HuH-7 (cell line): Measurements from ENCODE around the gene KCP.
A peak's percentile ranks its signal among the peaks of the same experiment; 100 is the strongest.
"Not testable (repeated sequence)": the region's sequence is repeated elsewhere in the genome, so short reads cannot be mapped to it uniquely, and the experiment has no call there.

Source experiments
- DNase-seq: peaks from one replicate; pipeline ENCODE4 v3.0.0; 2011; ENCODE audit warnings: low spot score

The KCP gene

GRCh38 chr7:128921866-128922440, 11.4 kb upstream of the KCP start:
- DNase-seq: no peak

GRCh38 chr7:128920913-128921582, 10.5 kb upstream of the KCP start:
- no peak for DNase-seq

GRCh38 chr7:128919881-128920799, 9.6 kb upstream of the KCP start:
- no peak for DNase-seq

GRCh38 chr7:128919241-128919640, 8.7 kb upstream of the KCP start:
- no peak for DNase-seq

- no peak for DNase-seq
These were observed 7.6 kb upstream of the KCP start for GRCh38 chr7:128918016-128918665.

GRCh38 chr7:128917122-128917521, 6.6 kb upstream of the KCP start:
- DNase-seq: no peak

- no peak for DNase-seq
These were observed 6.1 kb upstream of the KCP start for GRCh38 chr7:128916643-128916915.

GRCh38 chr7:128915841-128916642, 5.5 kb upstream of the KCP start:
- no peak for DNase-seq

GRCh38 chr7:128915271-128915819, 4.8 kb upstream of the KCP start:
- no peak for DNase-seq

- DNase-seq: no peak
These were observed 4.2 kb upstream of the KCP start for GRCh38 chr7:128914566-128915151.

- no peak for DNase-seq
These were observed 3.5 kb upstream of the KCP start for GRCh38 chr7:128913870-128914565.

GRCh38 chr7:128912709-128913495, 2.4 kb upstream of the KCP start:
- not testable (repeated sequence) for DNase-seq

- DNase-seq: no peak
These were observed 1.8 kb upstream of the KCP start for GRCh38 chr7:128912281-128912680.

- DNase-seq: no peak
These were observed 1.0 kb upstream of the KCP start for GRCh38 chr7:128911423-128912031.

- peak; percentile 62 for DNase-seq
These were observed 612 bp downstream of the KCP start for GRCh38 chr7:128909625-128910568.

GRCh38 chr7:128908750-128909624, 1.5 kb downstream of the KCP start:
- no peak for DNase-seq
